Measurements from ENCODE around the gene ARL3.
A peak's percentile ranks its signal among the peaks of the same experiment; 100 is the strongest.

The ARL3 gene

GRCh38 chr10:102632394-102633111 is 81.6 kb downstream of the ARL3 start:
- peak; percentile 93 for DNase-seq (ENCODE audit: low read depth)
- TF ChIP-seq MAX (IDR thresholded peaks at IDR 0.05; ENCODE audit: low read depth, low read length): no peak
- TF ChIP-seq MYC (IDR thresholded peaks at IDR 0.05; ENCODE audit: low read depth, low read length): no peak
- TF ChIP-seq POLR2A (IDR thresholded peaks at IDR 0.05; ENCODE audit: extremely low read depth, insufficient read length): peak; percentile 31
- no peak for TF ChIP-seq CTCF (IDR thresholded peaks at IDR 0.05; ENCODE audit: low read depth, low read length)
- H3K4me3 ChIP-seq (ENCODE audit: low read depth, low read length): peak overlapping the region; percentile 50

GRCh38 chr10:102631525-102632393 is 82.4 kb downstream of the ARL3 start:
- no peak for DNase-seq (ENCODE audit: low read depth)
- TF ChIP-seq MAX (IDR thresholded peaks at IDR 0.05; ENCODE audit: low read depth, low read length) (no peak), MYC (IDR thresholded peaks at IDR 0.05; ENCODE audit: low read depth, low read length) (no peak), CTCF (IDR thresholded peaks at IDR 0.05; ENCODE audit: low read depth, low read length) (no peak), POLR2A (IDR thresholded peaks at IDR 0.05; ENCODE audit: extremely low read depth, insufficient read length) (no peak)
- no peak overlapping the region for H3K4me3 ChIP-seq (ENCODE audit: low read depth, low read length)

- no peak for DNase-seq (ENCODE audit: low read depth)
- H3K4me3 ChIP-seq (ENCODE audit: low read depth, low read length): no peak overlapping the region
- TF ChIP-seq POLR2A (IDR thresholded peaks at IDR 0.05; ENCODE audit: extremely low read depth, insufficient read length): no peak
- TF ChIP-seq CTCF (IDR thresholded peaks at IDR 0.05; ENCODE audit: low read depth, low read length): no peak
- no peak for TF ChIP-seq MAX (IDR thresholded peaks at IDR 0.05; ENCODE audit: low read depth, low read length)
- no peak for TF ChIP-seq MYC (IDR thresholded peaks at IDR 0.05; ENCODE audit: low read depth, low read length)
Measured at GRCh38 chr10:102630663-102631062, 83.5 kb downstream of the ARL3 start.

GRCh38 chr10:102629661-102630614 is 84.3 kb downstream of the ARL3 start:
- peak; percentile 95 for DNase-seq (ENCODE audit: low read depth)
- no peak for TF ChIP-seq MYC (IDR thresholded peaks at IDR 0.05; ENCODE audit: low read depth, low read length)
- TF ChIP-seq CTCF (IDR thresholded peaks at IDR 0.05; ENCODE audit: low read depth, low read length): no peak
- no peak for TF ChIP-seq POLR2A (IDR thresholded peaks at IDR 0.05; ENCODE audit: extremely low read depth, insufficient read length)
- peak; percentile 40 for TF ChIP-seq MAX (IDR thresholded peaks at IDR 0.05; ENCODE audit: low read depth, low read length)
- H3K4me3 ChIP-seq (ENCODE audit: low read depth, low read length): no peak overlapping the region

GRCh38 chr10:102628451-102628911 is 85.7 kb downstream of the ARL3 start:
- DNase-seq (ENCODE audit: low read depth): no peak
- no peak overlapping the region for H3K4me3 ChIP-seq (ENCODE audit: low read depth, low read length)
- TF ChIP-seq CTCF (IDR thresholded peaks at IDR 0.05; ENCODE audit: low read depth, low read length) (no peak), MYC (IDR thresholded peaks at IDR 0.05; ENCODE audit: low read depth, low read length) (no peak), POLR2A (IDR thresholded peaks at IDR 0.05; ENCODE audit: extremely low read depth, insufficient read length) (no peak), MAX (IDR thresholded peaks at IDR 0.05; ENCODE audit: low read depth, low read length) (no peak)

All from NB4 (cell line).